NCI-H2107 treated with DMSO at 0.1 percent for 48 hours (cell line): Measurements from ENCODE around the gene RND3.

ENCODE experiments used
- DNase-seq: peaks from one replicate; lab custom pipeline; 2025; ENCODE audit not compliant: unreplicated experiment; lab: John Stamatoyannopoulos, UW

Gene RND3

GRCh38 chr2:150445398-150445797, 42.1 kb downstream of the RND3 start:
- no peak for DNase-seq

DNA sequence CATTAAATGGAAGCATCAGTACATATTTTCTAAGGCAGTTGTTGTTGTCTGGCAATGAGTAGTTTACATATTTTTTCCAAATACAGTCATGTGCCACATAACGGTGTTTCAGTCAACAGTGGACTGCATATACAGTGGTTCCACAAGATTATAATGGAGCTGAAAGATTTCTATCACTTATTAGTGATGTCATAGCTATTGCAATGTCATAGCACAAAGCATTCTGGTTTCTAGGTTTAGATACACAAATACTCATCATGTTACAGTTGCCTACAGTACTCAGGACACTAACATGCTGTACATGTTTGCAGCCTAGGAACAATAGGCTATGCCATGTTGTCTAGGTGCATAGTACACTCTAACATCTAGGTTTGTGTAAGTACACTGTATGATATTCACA, 45.0 kb downstream of the RND3 start:
- DNase-seq: no peak

DNA sequence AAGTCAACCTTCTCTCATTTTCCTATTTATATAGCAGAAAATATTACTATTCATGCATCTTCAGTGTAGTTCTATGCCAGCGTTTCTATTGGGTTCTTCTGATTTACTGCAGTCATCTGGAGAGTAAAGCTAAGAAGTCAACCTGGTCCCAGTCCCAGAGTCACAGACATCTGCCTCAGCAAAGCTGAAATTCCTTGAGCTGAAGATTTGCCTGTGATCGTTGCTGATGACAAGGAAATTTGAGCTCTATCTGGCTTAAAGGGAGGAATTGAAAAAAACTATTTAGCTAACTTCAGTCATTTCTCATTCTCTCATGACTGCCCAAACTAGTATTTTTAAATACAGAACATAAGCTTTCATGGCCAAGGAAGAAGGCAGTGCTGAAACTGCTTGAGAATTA, 45.7 kb downstream of the RND3 start:
- no peak for DNase-seq

GRCh38 chr2:150441226-150441625, 46.2 kb downstream of the RND3 start:
- no peak for DNase-seq

GRCh38 chr2:150438654-150439053, 48.8 kb downstream of the RND3 start:
- no peak for DNase-seq

DNA sequence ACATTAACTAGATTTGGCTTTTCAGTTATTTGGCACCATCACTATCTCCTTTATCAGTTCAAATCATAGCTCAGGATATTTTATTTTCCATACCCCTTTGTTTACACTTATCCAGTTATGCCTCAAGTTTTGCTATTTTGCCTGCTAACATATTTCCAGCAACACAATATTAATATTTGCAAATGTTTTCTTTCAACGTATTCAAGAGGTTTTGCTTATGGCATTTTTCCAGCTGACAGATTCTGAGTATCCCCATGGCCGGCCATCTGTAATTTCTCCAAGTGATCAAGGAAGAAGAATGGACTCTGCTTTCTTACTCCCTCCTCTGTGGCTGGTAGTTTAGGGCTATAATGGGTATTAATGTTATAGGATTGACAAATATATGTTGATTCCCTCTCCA, 49.4 kb downstream of the RND3 start:
- DNase-seq: no peak

DNA sequence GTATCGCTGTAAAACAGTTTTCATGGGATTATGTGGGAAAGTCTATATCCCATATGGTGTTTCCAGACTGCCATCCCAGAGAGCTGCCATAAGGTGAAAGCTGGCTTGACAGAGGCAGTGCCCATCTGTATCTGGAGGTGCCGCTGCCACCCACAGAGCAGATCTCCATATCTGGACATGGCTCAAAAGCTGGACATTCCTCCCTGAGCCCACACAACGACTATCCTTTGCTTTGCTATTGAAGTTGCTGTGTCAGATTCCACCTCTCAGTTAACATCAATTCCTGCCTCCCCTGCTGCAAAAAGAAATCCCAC, 55.2 kb downstream of the RND3 start:
- DNase-seq: no peak

DNA sequence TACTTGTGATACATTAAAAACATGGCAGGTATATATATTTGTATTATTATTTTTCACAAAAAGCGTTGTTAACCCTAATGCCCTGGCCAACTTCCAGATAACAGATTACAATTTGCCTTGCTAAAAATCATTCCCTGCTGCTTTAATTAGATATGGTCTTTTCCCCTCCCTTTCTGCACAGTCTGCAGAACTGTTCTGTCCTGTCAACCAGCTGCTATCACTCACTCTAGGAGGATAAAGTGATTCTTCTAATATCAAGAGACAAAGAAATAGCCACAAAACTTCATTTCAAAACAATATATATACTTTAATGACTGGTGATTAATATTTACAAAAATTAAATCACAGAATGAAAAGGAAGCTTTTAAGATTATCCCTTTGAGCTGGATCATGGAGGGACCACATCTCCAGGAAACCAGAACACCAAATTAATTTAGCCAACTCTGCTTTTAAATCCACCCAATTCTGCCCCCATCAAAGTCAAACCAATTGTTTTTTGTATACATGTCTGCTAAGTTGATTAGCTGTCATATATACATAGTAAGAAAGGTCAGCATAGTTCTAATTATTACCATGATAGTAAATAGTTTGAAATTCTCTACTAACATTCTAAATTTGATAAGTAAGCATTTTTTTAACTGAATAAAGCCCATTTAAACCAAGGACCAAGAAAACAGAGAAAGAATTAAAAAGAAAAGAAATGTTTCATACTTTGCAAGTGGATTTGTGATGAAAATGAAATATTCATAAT, 55.7 kb downstream of the RND3 start:
- no peak for DNase-seq

DNA sequence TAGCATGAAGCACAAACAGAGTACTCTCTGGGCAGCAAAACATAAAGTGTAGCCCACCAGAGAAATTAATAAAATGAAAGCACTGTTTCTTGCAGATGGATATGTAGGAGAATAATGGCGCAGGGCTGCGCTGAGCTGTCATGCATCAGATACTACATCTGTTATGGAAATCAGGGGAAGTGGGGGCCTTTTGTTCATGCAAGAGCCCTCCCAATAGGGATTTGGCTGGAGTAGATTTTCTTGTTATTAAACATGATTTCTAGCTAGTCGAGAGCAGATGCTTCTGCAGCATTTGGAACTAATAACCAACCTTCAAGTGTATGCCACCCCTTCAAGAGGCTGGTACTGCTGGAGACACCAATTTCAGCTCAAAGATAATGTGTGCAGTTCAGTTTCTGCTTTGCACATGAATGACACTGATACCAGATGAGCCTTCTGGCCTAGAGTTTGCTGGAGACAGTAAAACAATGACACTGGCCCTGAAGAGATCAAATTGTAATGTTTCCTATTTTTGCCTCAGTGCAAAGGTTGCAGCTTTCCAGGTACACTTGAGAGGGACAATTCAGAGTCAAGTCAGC, 58.0 kb downstream of the RND3 start:
- DNase-seq: no peak

GRCh38 chr2:150428641-150429040, 58.8 kb downstream of the RND3 start:
- DNase-seq: no peak

- no peak for DNase-seq
Observed at GRCh38 chr2:150427298-150427697, 60.2 kb downstream of the RND3 start.

DNA sequence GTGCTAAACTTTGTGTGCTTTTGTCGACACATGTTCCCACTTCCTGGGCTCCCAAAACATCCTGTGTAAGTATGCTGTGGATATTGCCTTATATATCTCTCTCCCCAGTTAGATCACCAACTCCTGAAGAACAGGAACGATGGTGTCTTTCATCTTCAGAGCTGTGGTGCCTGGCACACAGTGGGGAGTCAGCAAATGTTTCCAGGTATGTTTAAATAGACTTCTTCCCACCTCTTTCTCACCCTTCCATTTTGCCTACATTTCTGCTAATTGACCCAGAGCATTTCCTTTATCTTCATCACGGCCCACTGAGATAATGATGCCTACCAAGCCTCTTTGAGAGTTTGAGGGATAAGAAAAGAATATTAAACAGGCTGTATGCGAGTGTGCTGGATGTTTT, 60.7 kb downstream of the RND3 start:
- DNase-seq: no peak

GRCh38 chr2:150426315-150426714, 61.2 kb downstream of the RND3 start:
- DNase-seq: no peak

DNA sequence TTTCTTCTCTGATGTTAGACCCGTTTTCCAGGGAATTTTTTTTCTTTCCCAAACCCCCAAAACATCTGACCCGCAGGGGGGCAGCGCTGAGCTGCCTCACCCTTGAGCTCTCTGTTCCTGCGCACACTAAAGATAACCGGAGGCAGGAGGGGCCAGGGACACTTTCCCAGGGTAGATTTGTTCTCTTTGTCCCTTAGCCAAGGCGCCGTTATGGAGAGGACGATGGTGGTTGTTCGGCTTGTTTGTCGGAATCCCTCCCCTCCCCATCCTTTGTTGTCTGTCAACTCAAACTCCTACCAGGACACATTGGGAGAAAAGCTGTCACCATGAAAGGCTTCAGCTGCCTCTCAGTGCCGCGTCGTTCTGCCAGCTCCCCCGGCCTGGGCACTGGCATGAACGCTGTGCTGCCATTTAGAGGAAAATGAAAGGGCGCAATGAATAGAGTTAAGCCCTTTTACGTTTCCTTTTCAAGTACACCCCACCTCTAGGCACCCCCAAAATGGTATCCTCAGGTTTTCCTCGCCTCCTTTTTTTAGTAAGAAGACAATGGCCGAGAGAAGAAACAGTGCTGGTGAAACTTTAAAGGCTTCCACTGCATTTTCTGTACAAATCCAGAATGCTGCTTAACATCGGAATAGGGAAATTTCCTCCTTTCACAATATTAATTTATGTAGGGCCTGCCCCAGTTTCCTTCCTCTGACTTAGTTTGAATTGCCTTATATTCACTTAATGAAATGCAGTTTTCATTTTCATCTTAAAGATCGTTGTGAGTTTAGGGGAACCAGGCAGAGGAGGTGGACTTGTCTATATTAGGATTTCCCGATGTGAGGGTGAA, 62.1 kb downstream of the RND3 start:
- DNase-seq: no peak

DNA sequence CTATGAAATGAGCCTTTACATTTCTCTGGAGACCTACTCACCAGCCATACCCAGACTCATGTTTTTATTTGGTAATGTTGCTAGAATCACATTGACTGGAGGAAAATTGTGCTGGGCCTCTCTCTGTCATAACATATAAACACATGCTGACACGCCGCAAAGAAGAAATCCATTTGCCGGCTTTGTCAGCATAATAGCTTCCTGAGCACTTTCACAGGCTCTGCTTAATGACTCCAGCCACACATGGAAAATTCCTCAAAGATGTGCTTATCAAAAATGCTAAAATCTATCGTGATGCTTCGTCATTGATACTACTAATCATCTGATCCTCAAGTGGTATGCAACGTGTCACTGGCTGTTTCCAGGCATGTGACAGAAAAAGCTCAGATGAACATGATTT, 63.1 kb downstream of the RND3 start:
- DNase-seq: no peak

DNA sequence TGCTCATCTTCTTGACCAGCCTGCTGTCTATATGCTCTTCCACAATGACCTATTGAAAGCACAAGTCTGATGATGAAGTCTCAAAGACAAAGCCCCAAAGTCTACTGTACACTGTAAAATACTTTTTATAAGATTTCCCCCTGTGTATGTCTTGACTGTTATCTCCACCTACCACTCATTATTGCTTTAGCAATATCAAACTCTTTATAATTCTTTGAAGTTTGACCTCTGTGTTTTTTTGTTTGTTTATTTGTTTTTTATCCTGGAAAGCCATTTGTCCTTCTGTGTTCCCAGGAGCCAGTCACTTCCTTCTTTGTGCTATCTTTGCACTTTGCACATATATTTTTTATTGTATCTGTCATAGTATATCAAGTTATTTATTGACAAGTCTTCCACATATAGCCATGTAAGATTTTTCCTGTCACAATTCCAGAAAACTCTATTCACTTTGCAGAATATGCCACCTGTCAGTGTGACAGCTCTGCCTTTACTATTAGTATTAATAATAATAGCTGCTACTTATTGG, 66.3 kb downstream of the RND3 start:
- DNase-seq: no peak

DNA sequence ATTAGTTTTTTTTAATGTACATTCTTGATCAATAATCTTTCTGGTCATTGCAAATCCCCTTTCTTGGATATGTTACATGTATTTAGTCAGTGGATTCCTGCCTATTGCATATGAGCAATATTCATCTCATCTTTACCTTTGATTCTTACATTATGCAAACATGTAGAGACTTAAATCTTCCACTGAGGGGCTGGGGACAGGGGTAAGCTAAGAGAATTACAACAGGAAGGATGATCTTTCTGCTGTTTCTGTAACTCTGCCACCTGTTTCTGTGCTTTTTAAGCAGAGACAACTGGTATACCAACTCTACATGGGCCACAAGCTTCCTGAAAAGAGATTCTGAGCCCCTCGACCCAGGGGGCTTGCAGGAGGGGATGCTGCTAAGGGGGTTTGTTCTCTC, 68.6 kb downstream of the RND3 start:
- DNase-seq: no peak
